ENCODE data around the gene PDE4D. TPM values are rescaled to one million over a fixed set of nuclear protein-coding genes. Genes with fewer than 3 reads are reported as not detected.

PDE4D gene
- total and polyA plus RNA-seq, 2 donors (not counting 3 experiments of a cell fraction or from before 2014, with no cell fraction given) = 34.5 to 51.2 TPM

GRCh38 chr5:59332236-59332973, 561.1 kb downstream of the PDE4D start:
- Histone ChIP-seq H3K4me2 (ENCODE audit: insufficient read depth, low read length) (no peak overlapping the region), H4K20me1 (replicated peaks; ENCODE audit: control insufficient read depth, extremely low read depth, insufficient read depth, low read length) (no peaks in the 10 kb centered on the region), H3K27ac (ENCODE audit: insufficient read depth, low read depth, low read length) (no peak overlapping the region), H3K27me3 (ENCODE audit: control insufficient read depth in 2 of 2, insufficient read depth in 2 of 2, low read length in 2 of 2) (no peaks in the 10 kb centered on the region), H3K4me1 (ENCODE audit: control insufficient read depth, extremely low read depth, insufficient read depth, low read length) (peaks cover 4% of the 10 kb centered on the region), H3K9ac (replicated peaks; ENCODE audit: extremely low read depth, insufficient read depth, low read length) (no peak overlapping the region), H3K36me3 (ENCODE audit: control insufficient read depth in 2 of 2, extremely low read depth in 1 of 2, insufficient read depth in 2 of 2, low read length in 2 of 2) (no peaks in the 10 kb centered on the region), H3K9me3 (replicated peaks; ENCODE audit: control insufficient read depth, insufficient read depth, low read length) (no peaks in the 10 kb centered on the region), H3K9me1 (replicated peaks; ENCODE audit: control insufficient read depth, extremely low read depth, insufficient read depth, low read length) (no peaks in the 10 kb centered on the region), H2AFZ (ENCODE audit: low read depth, low read length) (no peak overlapping the region), H3K4me3 (replicated peaks in 1 of 3; ENCODE audit: insufficient read depth in 1 of 3, low read depth in 1 of 3, low read length in 3 of 3) (no peak overlapping the region), H3K79me2 (ENCODE audit: control insufficient read depth, insufficient read depth, low read length) (no peaks in the 10 kb centered on the region)
- dilution Hi-C loops (cut with MboI; ENCODE audit: extremely low pct_ligation_motif_present, low sequenced_read_pairs) = no loop called here
- BruUV-seq (replicated peaks) = no TSS peak
- ChIA-PET POLR2A (no interaction called here), CTCF (interaction anchor here (1.9 to 3.3 kb wide), 2 partner anchors 16 to 35 kb away, joined by 6 to 14 read pairs; no protein-coding TSS in a partner anchor)
- no peak for DNase-seq (ENCODE audit: low read depth, low spot score)
- no peak for TF ChIP-seq JUN (IDR thresholded peaks at IDR 0.05; ENCODE audit: borderline replicate concordance, insufficient read depth, insufficient read length, low read depth)
- no peak for TF ChIP-seq POLR2A (IDR thresholded peaks at IDR 0.05; ENCODE audit: low read depth, low read length)
- TF ChIP-seq CTCF (IDR thresholded peaks at IDR 0.05; ENCODE audit: extremely low read depth in 1 of 2, insufficient read depth in 1 of 2, low read depth in 1 of 2, low read length in 2 of 2) = no peak
- no peak for TF ChIP-seq MYC (IDR thresholded peaks at IDR 0.05; ENCODE audit: low read depth, low read length)
- no peak for TF ChIP-seq FOS (IDR thresholded peaks at IDR 0.05; ENCODE audit: borderline replicate concordance, insufficient read depth, low read length)
- TF ChIP-seq POLR2AphosphoS5 (IDR thresholded peaks at IDR 0.05; ENCODE audit: insufficient read depth, low read depth, low read length) = no peak
- TF ChIP-seq MAX (IDR thresholded peaks at IDR 0.05; ENCODE audit: insufficient read depth, insufficient read length) = no peak
- intact Hi-C loops (cut with micrococcal nuclease) = no loop called here
- no peak for FAIRE-seq

Data from endothelial cell of umbilical vein (primary cell).